HepG2 (cell line): Measurements from ENCODE around the gene MPST. TPM values are rescaled to one million over a fixed set of nuclear protein-coding genes. Genes with fewer than 3 reads are reported as not detected.
A peak's percentile ranks its signal among the peaks of the same experiment; 100 is the strongest.

Experiments used
- AGO2 ChIP-seq: fragments of 200-400 bp; formaldehyde crosslinking; optimal IDR thresholded peaks from 2 replicates; pipeline ENCODE3; 2017; ENCODE audit warnings: mild to moderate bottlenecking, low read depth, low read length, moderate library complexity
- ELF1 ChIP-seq: sonication (generic); formaldehyde crosslinking; IDR thresholded peaks from 2 replicates; pipeline ENCODE4 v1.4.0; 2020; ENCODE audit warnings: missing genetic modification reagents
- ELF4 ChIP-seq: sonication (generic); formaldehyde crosslinking; IDR thresholded peaks from 2 replicates; pipeline ENCODE4 v1.5.0; 2020; ENCODE audit warnings: missing genetic modification reagents, mild to moderate bottlenecking, moderate library complexity, borderline replicate concordance
- ETV5 ChIP-seq: IDR thresholded peaks from 2 replicates; pipeline ENCODE4 v1.6.1; 2018; ENCODE audit warnings: missing biosample characterization, missing genetic modification reagents, inconsistent platforms, borderline replicate concordance
- FOSL2 ChIP-seq: sonication (generic); formaldehyde crosslinking; IDR thresholded peaks from 2 replicates; pipeline ENCODE4 v1.4.0; 2020; ENCODE audit warnings: missing genetic modification reagents
- GATAD2A ChIP-seq: IDR thresholded peaks from 2 replicates; pipeline ENCODE4 v1.6.1; 2016
- HCFC1 ChIP-seq: fragments of 150-350 bp; IDR thresholded peaks from 2 replicates; pipeline ENCODE4 v1.6.1; 2014; ENCODE audit warnings: low read depth, low read length
- KDM4B ChIP-seq: sonication (generic); formaldehyde crosslinking; IDR thresholded peaks from 2 replicates; pipeline ENCODE4 v1.4.0; 2020; ENCODE audit warnings: missing genetic modification reagents
- PAF1 ChIP-seq: IDR thresholded peaks from 2 replicates; pipeline ENCODE4 v1.6.1; 2016; ENCODE audit warnings: missing genetic modification reagents, missing compliant biosample characterization
- RAD21 ChIP-seq: fragments of 450-650 bp; formaldehyde crosslinking; IDR thresholded peaks from 2 replicates; pipeline ENCODE4 v1.5.0; 2020; ENCODE audit warnings: mild to moderate bottlenecking
- SALL1 ChIP-seq: sonication (generic); formaldehyde crosslinking; IDR thresholded peaks from 2 replicates; pipeline ENCODE4 v1.8.0; 2022; ENCODE audit warnings: mild to moderate bottlenecking, missing genetic modification reagents
- TEAD3 ChIP-seq: optimal IDR thresholded peaks from 2 replicates; pipeline ENCODE3; 2016; ENCODE audit warnings: borderline replicate concordance
- THAP11 ChIP-seq: IDR thresholded peaks from 2 replicates; pipeline ENCODE4 v1.6.1; 2016; ENCODE audit warnings: missing biosample characterization, missing genetic modification reagents
- ZNF205 ChIP-seq: IDR thresholded peaks from 2 replicates; pipeline ENCODE4 v1.6.1; 2018; ENCODE audit warnings: missing biosample characterization, missing genetic modification reagents
- ZNF7 ChIP-seq: IDR thresholded peaks from 2 replicates; pipeline ENCODE4 v1.6.1; 2016; ENCODE audit warnings: missing biosample characterization, missing genetic modification reagents
- ZNF772 ChIP-seq: sonication (generic); formaldehyde crosslinking; IDR thresholded peaks from 2 replicates; pipeline ENCODE4 v1.5.0; 2020; ENCODE audit warnings: mild to moderate bottlenecking, missing genetic modification reagents
- ZNF781 ChIP-seq: sonication (generic); formaldehyde crosslinking; IDR thresholded peaks from 2 replicates; pipeline ENCODE4 v1.5.1; 2020; ENCODE audit warnings: borderline replicate concordance, mild to moderate bottlenecking, missing genetic modification reagents; ENCODE audit errors: not compliant biosample characterization
- polyA plus RNA-seq, 8 experiments: library from polyadenylated mRNA; depleted of rRNA in 3 of 8; stranded (reverse) in 7 of 8; unstranded in 1 of 8; fragments of >200 nt; fragmentation: Illumina TruSeq in 4 of 8; extraction: Trizol in 4 of 8; gene quantifications; 2 replicates each; pipeline versions ENCODE4 v1.2.1 to v1.2.3, GENCODE V29; 2011 to 2016; ENCODE audit warnings: low read depth in 4 of 8, missing spikeins in 1 of 8, mixed read lengths in 1 of 8; ENCODE audit not compliant: insufficient read depth in 1 of 8
- total RNA-seq, 5 experiments: library from RNA; depleted of rRNA; stranded (reverse); fragments of >200 nt; fragmentation: Illumina TruSeq; extraction: Trizol; gene quantifications; 2 replicates each; pipeline ENCODE4 v1.2.3, GENCODE V29; 2016; ENCODE audit warnings: low read depth in 1 of 5
- TF ChIP-seq, protein P1 (sequence below): IDR thresholded peaks from 2 replicates; pipeline ENCODE4 v1.6.1; 2016; ENCODE audit warnings: missing compliant biosample characterization, missing genetic modification reagents, borderline replicate concordance
- TF ChIP-seq, protein P2 (sequence below): sonication (generic); formaldehyde crosslinking; IDR thresholded peaks from 2 replicates; pipeline ENCODE4 v1.4.0; 2020; ENCODE audit warnings: missing genetic modification reagents
- TF ChIP-seq, protein P3 (sequence below): sonication (generic); formaldehyde crosslinking; IDR thresholded peaks from 2 replicates; pipeline ENCODE4 v1.9.0; 2021; ENCODE audit warnings: missing genetic modification reagents, borderline replicate concordance
- TF ChIP-seq, protein P4 (sequence below): sonication (generic); formaldehyde crosslinking; IDR thresholded peaks from 2 replicates; pipeline ENCODE4 v1.5.0; 2020; ENCODE audit warnings: mild to moderate bottlenecking, missing genetic modification reagents, moderate library complexity
- TF ChIP-seq, protein P5 (sequence below): sonication (generic); formaldehyde crosslinking; IDR thresholded peaks from 2 replicates; pipeline ENCODE4 v1.9.0; 2021; ENCODE audit warnings: missing genetic modification reagents, borderline replicate concordance

The MPST gene
- total and polyA plus RNA-seq, 2 of the 13 experiments (the other 11 are each of a cell fraction or from before 2014, with no cell fraction given) = 133 to 141 TPM

DNA sequence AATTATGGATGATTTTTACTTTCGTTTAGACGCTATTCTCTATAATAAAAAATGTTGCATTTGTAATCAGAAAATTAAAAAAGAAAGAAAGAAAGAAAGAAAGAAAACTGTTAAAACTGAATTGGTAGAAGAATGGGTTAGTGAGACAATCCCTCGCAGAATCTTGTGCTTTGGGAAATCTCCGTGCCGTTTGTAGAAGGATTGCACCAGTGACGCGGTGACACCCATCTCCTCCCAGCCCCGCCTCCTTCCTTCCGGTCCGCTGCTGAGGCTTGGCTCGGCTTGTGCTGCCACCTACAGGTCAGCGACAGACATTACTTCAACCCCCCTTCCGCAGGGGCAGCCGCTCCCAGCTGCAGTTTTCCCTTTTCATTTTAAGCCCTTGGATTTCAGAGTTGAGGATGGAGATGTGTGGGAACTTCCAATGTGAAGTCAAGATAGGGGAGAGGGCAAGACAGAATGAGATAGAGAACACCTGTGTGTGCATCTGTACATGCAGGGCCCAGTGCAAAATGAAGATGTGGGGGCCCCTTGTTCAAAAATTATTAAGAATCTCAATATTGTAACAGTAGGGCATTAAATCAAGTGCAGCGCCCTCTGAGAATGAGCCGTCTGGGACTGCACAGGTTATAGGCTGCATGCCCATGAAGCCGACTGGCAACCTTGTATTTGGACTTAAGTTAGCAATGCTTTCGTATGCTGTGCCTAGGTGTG lies 41.4 kb upstream of the MPST start (continued):
- TF ChIP-seq PAF1 (CRISPR knock-in tag) = no peak
- peak; percentile 73 for TF ChIP-seq RAD21 (CRISPR knock-in tag)
- TF ChIP-seq ELF1 (CRISPR knock-in tag) = peak; percentile 73
- TF ChIP-seq THAP11 (CRISPR knock-in tag) = peak; percentile 64
- TF ChIP-seq ZNF205 (CRISPR knock-in tag) = no peak
- no peak for TF ChIP-seq KDM4B (CRISPR knock-in tag)
- TF ChIP-seq, protein P1, sequence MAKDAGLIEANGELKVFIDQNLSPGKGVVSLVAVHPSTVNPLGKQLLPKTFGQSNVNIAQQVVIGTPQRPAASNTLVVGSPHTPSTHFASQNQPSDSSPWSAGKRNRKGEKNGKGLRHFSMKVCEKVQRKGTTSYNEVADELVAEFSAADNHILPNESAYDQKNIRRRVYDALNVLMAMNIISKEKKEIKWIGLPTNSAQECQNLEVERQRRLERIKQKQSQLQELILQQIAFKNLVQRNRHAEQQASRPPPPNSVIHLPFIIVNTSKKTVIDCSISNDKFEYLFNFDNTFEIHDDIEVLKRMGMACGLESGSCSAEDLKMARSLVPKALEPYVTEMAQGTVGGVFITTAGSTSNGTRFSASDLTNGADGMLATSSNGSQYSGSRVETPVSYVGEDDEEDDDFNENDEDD (CRISPR knock-in tag) = peak; percentile 12; the same call in 1 of the 2 replicates
- no peak for TF ChIP-seq ELF4
- TF ChIP-seq, protein P2, sequence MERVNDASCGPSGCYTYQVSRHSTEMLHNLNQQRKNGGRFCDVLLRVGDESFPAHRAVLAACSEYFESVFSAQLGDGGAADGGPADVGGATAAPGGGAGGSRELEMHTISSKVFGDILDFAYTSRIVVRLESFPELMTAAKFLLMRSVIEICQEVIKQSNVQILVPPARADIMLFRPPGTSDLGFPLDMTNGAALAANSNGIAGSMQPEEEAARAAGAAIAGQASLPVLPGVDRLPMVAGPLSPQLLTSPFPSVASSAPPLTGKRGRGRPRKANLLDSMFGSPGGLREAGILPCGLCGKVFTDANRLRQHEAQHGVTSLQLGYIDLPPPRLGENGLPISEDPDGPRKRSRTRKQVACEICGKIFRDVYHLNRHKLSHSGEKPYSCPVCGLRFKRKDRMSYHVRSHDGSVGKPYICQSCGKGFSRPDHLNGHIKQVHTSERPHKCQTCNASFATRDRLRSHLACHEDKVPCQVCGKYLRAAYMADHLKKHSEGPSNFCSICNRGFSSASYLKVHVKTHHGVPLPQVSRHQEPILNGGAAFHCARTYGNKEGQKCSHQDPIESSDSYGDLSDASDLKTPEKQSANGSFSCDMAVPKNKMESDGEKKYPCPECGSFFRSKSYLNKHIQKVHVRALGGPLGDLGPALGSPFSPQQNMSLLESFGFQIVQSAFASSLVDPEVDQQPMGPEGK = peak; percentile 50; the same call in 1 of the 2 replicates
- TF ChIP-seq, protein P3, sequence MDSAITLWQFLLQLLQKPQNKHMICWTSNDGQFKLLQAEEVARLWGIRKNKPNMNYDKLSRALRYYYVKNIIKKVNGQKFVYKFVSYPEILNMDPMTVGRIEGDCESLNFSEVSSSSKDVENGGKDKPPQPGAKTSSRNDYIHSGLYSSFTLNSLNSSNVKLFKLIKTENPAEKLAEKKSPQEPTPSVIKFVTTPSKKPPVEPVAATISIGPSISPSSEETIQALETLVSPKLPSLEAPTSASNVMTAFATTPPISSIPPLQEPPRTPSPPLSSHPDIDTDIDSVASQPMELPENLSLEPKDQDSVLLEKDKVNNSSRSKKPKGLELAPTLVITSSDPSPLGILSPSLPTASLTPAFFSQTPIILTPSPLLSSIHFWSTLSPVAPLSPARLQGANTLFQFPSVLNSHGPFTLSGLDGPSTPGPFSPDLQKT (CRISPR knock-in tag) = no peak
- TF ChIP-seq HCFC1 = 0 out of 2 replicates have a peak, but pooled peaks have one; percentile 5
- TF ChIP-seq ZNF781 (CRISPR knock-in tag) = no peak
- TF ChIP-seq, protein P4, sequence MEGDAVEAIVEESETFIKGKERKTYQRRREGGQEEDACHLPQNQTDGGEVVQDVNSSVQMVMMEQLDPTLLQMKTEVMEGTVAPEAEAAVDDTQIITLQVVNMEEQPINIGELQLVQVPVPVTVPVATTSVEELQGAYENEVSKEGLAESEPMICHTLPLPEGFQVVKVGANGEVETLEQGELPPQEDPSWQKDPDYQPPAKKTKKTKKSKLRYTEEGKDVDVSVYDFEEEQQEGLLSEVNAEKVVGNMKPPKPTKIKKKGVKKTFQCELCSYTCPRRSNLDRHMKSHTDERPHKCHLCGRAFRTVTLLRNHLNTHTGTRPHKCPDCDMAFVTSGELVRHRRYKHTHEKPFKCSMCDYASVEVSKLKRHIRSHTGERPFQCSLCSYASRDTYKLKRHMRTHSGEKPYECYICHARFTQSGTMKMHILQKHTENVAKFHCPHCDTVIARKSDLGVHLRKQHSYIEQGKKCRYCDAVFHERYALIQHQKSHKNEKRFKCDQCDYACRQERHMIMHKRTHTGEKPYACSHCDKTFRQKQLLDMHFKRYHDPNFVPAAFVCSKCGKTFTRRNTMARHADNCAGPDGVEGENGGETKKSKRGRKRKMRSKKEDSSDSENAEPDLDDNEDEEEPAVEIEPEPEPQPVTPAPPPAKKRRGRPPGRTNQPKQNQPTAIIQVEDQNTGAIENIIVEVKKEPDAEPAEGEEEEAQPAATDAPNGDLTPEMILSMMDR (CRISPR knock-in tag) = peak; percentile 94
- TF ChIP-seq AGO2 = no peak
- no peak for TF ChIP-seq TEAD3
- TF ChIP-seq GATAD2A (CRISPR knock-in tag) = peak; percentile 44; the same call in 1 of the 2 replicates
- peak; percentile 50 for TF ChIP-seq FOSL2 (CRISPR knock-in tag)
- TF ChIP-seq ETV5 (CRISPR knock-in tag) = peak; percentile 97
- TF ChIP-seq, protein P5, sequence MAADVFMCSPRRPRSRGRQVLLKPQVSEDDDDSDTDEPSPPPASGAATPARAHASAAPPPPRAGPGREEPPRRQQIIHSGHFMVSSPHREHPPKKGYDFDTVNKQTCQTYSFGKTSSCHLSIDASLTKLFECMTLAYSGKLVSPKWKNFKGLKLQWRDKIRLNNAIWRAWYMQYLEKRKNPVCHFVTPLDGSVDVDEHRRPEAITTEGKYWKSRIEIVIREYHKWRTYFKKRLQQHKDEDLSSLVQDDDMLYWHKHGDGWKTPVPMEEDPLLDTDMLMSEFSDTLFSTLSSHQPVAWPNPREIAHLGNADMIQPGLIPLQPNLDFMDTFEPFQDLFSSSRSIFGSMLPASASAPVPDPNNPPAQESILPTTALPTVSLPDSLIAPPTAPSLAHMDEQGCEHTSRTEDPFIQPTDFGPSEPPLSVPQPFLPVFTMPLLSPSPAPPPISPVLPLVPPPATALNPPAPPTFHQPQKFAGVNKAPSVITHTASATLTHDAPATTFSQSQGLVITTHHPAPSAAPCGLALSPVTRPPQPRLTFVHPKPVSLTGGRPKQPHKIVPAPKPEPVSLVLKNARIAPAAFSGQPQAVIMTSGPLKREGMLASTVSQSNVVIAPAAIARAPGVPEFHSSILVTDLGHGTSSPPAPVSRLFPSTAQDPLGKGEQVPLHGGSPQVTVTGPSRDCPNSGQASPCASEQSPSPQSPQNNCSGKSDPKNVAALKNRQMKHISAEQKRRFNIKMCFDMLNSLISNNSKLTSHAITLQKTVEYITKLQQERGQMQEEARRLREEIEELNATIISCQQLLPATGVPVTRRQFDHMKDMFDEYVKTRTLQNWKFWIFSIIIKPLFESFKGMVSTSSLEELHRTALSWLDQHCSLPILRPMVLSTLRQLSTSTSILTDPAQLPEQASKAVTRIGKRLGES (CRISPR knock-in tag) = no peak
- TF ChIP-seq SALL1 = peak; percentile 59
- TF ChIP-seq ZNF7 (CRISPR knock-in tag) = no peak
- no peak for TF ChIP-seq ZNF772 (CRISPR knock-in tag)
